GM21576 (cell line): ENCODE measurements around the gene PGAM5.
A peak's percentile ranks its signal among the peaks of the same experiment; 100 is the strongest.
"Not testable (repeated sequence)": the region's sequence is repeated elsewhere in the genome, so short reads cannot be mapped to it uniquely, and the experiment has no call there.

Source experiments
- ATAC-seq: cut with Tn5 transposase; IDR thresholded peaks from one replicate; pipeline ENCODE4 v1.9.1; 2021; ENCODE audit warnings: mild to moderate bottlenecking, moderate library complexity; ENCODE audit not compliant: unreplicated experiment

Gene PGAM5

GRCh38 chr12:132687211-132688164 lies 23.2 kb upstream of the PGAM5 start, which contains the start of the genes POLE and PXMP2:
POLE (minus strand) TSS chr12:132687342; CDS start chr12:132687315, 27 bp downstream.
PXMP2 (plus strand) TSS chr12:132687587; CDS start chr12:132687671, 84 bp downstream.
- ATAC-seq, result peak; percentile 89

- no peak for ATAC-seq
These were observed 21.4 kb upstream of the PGAM5 start for GRCh38 chr12:132689227-132689626.

DNA sequence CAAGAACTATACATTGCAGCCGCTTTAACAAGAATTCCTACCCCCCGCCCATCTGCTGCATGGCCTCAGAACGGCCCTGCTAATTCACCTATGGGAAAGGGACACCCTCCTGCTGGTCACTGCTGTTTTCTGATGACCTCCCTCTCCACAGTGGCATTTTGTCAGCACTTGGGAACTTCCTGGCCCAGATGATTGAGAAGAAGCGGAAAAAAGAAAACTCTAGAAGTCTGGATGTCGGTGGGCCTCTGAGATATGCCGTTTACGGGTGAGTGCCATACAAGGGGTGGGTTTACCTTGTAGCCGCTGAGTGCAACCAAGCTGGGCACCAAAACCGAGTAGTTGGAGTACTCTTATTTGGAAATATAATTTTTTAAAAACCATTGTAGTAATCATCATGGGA lies 20.5 kb upstream of the PGAM5 start:
- ATAC-seq, result no peak

GRCh38 chr12:132692030-132692429 lies 18.6 kb upstream of the PGAM5 start:
- not testable (repeated sequence) for ATAC-seq

DNA sequence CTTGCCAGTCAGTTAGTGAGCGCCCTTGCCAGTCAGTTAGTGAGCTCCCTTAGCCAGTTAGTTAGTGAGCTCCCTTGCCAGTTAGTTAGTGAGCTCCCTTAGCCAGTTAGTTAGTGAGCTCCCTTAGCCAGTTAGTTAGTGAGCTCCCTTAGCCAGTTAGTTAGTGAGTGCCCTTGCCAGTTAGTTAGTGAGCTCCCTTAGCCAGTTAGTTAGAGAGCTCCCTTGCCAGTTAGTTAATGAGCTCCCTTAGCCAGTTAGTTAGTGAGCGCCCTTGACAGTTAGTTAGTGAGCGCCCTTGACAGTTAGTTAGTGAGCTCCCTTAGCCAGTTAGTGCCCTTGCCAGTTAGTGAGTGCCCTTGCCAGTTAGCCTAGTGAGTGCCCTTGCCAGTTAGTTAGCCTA lies 15.8 kb upstream of the PGAM5 start:
- not testable (repeated sequence) for ATAC-seq

DNA sequence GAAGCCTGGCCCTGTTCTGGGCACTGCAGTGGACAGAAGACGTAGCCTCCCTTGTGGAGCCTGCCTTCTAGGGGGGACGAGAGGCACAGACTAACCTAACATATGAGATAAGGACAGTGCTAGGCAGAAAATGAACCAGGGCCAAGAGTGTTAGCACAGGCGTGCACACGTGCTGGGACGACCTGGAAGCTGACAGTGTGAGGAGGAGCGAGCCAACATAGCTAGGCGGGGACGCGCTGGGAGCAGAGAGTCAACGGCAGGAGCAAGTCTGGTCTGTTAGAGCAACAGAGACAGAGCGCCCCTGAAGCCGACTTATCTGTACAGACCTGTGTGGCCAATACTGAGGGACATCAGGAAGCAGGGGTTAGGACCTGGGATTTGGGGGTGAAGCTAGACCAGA lies 15.2 kb upstream of the PGAM5 start:
- ATAC-seq, result no peak

DNA sequence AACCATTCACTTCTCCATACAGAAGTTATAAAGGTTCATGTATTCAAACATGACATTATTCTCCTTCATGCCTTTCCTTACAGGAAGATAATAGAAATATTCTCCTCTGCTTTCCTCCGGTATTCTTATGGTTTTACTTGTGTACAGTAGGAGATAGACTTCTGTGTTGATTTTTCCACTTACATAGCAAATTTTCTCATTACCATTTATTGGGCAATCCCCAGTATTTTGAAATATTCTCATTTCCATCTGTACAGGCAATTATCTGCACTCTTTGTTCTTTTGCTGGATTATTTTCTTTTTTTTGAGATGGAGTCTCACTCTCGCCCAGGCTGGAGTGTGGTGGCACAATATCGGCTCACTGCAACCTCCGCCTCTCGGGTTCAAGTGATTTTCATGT lies 12.3 kb upstream of the PGAM5 start:
- no peak for ATAC-seq

GRCh38 chr12:132700212-132700822 lies 10.3 kb upstream of the PGAM5 start:
- ATAC-seq, result no peak

DNA sequence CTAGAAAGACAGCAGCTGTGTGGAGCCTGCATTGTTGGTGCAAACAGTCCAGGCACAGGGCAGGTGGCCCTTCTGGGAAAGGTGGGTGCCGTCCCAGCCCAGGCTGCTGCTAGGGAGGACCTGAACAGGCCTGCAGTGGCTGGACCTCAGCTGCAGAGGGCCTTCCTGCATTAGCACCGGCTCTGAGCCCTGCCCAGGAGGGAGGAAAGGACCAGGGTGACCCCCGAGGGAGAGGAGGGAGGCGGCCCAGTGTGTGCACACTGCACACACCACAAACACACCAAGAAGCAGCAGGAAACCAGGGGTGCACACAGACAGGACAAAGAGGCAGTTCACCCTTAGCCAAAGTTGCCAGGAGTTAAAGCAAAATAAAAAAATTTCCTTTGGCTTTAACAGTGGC lies 8.0 kb upstream of the PGAM5 start:
- ATAC-seq, result no peak

- no peak for ATAC-seq
These were observed 7.0 kb upstream of the PGAM5 start for GRCh38 chr12:132703641-132704040.

GRCh38 chr12:132707241-132707640 lies 3.4 kb upstream of the PGAM5 start:
- no peak for ATAC-seq

DNA sequence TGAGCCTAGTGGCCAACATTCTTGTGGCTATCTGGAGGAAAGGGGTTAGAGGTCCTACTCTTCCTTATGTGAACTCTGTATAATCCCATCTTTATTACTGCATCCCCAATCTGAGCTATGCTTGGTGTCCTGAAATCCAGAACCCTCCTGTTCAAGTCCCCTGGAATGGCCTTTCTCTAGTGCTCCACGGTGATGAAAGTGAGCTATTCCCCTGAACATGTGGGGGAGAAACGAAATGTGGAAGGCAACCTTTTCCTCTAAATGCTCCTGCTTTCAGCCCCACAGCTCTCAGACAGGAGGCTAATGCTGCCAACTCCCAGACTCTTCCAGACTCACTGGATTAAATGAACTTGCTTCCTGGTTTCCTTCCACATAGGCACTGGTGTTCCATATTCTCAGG lies 2.5 kb upstream of the PGAM5 start:
- no peak for ATAC-seq

DNA sequence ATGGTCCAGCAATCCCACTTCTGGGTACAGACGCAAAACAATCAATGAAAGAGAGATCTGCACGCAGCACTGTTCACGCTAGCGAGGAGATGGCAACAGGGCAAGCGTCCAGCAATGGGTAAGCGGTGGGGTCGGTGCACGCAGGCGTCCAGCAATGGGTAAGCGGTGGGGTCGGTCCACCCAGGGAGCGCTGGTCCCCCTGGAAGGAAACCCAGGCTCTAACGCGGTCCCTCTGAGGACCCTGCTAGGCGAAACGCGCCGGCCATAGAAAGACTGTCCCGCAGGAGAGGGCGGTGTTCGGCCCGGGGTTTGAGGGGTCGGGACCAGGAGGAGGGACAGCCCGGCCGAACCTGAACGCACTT lies 618 bp upstream of the PGAM5 start:
- ATAC-seq, result peak; percentile 24

DNA sequence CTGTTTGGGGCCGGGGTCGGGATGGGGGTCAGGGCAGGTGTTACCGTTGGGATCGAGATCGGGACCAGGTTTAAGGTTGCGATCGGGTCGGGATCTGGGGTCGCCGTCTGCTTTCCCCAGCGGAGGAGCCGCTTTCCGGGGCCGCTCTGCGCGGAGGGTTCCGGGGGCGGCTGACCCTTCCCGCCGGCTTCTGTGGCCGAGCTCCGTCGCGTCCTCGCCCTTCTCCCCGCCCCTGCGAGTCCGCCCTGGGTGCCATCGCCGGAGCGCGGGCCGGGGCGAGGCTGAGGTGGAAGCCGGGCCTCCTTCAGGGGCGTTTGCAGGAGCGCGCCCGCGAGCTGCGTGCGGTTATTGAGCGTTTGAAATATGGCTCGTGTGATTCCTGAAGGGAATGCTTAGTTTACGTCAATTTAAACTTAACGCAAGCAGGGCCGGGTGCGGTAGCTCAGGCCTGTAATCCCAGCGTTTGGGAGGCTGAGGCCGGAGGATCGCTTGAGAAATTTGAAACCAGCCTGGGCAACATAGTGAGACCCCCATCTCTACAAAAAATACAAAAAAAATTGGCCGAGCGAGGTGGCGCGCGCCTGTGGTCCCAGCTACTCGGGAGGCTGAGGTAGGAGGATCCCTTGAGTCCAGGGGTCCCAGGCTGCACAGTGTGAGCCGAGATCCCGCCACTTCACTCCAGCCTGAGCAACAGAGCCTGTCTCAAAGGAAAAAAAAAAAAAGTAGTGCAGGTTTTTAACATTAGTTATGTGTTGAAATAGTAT lies 620 bp downstream of the PGAM5 start:
- peak; percentile 13 for ATAC-seq

DNA sequence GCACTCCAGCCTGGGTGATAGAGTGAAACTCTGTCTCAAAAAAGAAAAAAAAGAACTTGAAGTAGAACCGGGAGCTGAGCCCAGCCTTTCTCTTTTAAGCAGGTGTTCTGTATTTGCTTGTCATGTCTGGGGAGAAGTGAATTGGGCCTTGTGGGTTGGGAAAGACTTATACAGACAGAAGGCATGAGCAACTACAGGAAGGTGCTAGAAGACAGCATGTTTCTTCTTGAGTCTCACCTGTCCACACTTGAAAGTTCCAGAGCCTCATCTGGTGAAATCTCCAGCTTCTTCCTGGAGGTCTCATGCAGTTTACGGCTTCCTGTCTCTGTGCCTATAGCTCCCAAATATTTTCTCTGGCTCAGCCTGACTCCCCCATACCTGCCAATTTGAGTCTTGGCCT lies 2.5 kb downstream of the PGAM5 start:
- no peak for ATAC-seq

DNA sequence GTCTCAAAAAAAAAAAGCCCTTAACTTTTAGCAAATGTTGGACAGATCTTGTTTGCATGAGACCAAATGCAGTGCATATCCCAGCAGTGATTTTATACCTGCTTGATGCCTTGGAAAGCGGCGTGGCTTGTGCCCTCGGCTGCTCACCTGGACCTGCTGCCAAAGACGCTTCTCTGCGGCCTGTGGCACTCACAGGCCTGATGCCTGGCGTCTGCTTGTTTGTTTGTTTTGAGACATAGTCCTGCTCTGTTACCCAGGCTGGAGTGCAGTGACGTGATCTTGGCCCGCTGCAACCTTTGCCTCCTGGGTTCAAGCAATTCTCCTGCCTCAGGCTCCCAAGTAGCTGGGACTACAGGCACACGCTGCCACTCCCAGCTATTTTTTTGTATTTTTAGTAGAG lies 5.2 kb downstream of the PGAM5 start:
- ATAC-seq, result no peak

DNA sequence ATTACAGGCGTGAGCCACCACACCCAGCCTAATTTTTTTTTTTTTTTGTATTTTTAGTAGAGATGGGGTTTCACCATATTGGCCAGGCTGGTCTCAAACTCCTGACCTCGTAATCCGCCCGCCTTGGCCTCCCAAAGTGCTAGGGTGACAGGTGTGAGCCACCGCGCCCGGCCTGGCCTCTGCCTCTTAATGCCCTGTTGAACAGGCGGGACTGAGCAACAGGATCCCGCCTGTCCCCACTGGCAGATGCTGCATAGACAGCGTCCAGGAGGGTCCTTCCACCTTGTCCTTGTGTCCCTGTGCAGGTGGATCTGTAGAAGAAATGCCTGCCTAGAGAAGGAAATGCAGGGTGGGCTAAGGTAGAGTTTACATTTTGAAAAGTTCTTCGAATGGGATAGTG lies 5.7 kb downstream of the PGAM5 start:
- no peak for ATAC-seq

DNA sequence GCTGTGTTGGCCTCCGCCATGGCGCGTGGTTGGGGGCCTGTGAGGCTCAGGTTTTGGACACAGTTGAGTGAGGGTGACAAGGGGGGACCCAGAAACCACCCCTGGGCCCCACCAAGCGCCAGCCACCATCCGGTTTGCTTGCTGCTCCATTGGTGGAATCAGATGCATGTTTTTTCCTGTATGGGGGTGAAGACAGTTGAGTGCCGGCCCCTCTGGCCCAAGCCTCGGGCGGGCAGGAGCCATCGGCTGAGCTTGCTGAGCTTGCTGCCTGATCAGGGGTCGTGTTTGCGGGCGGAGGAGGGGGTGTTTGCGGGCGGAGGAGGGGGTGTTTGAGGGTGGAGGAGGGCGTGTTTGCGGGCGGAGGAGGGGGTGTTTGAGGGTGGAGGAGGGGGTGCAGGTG lies 6.4 kb downstream of the PGAM5 start:
- ATAC-seq, result no peak

- ATAC-seq, result no peak
These were observed 7.1 kb downstream of the PGAM5 start for GRCh38 chr12:132717531-132718387.

GRCh38 chr12:132718644-132719043 lies 8.0 kb downstream of the PGAM5 start:
- no peak for ATAC-seq
